GM19328 (cell line): ENCODE measurements around the gene NRL.

Experiments used
- ATAC-seq: cut with Tn5 transposase; IDR thresholded peaks from one replicate; pipeline ENCODE4 v1.9.1; 2021; ENCODE audit warnings: mild to moderate bottlenecking, moderate library complexity; ENCODE audit not compliant: unreplicated experiment

Gene NRL

GRCh38 chr14:24068711-24069410 lies 45.9 kb downstream of the NRL start:
- ATAC-seq, result no peak

DNA sequence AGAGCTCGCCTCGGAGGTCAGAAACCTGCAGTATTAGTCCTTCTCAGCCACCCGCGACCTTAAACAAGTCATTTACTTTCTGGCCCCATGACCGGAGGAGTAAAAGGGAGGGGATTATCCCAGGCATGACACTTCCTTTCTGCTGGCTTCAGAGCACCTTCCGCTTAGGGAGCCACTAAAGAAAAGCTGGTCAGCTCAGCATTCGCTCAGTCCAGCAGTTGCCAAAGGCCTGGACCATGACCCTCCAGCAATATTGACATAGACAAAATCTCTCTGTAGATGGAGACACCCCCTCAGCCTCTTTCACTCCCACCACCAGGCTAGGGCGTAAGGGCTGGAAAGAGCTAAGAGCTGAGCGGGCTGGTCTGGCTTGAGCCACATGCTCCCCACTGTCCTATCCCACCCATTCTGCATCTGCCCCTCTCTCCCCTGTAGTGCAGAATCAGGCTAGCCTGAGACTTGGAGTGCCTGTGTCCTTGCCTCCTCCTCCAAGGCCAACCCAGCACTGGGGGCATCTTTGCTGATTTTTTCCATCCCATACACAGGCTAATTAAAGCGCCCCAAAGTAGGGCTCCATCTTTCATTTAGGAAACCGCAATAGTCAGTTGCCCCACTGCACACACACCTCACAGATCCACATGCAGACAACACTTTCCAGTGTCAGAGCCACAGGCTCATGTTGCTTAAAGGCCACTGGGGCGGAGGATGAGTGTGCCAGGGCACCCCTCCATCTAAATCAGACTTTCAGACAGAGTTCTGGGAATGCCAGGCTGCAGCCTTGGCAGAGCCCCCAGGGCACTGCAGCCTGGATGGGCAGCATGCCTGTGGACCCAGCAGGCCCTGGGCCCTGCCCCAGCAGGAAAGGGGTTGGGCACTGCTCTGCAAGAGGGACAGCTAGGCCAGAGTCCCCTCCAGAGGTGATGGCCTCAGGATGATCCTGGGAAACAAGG lies 47.3 kb downstream of the NRL start:
- no peak for ATAC-seq

DNA sequence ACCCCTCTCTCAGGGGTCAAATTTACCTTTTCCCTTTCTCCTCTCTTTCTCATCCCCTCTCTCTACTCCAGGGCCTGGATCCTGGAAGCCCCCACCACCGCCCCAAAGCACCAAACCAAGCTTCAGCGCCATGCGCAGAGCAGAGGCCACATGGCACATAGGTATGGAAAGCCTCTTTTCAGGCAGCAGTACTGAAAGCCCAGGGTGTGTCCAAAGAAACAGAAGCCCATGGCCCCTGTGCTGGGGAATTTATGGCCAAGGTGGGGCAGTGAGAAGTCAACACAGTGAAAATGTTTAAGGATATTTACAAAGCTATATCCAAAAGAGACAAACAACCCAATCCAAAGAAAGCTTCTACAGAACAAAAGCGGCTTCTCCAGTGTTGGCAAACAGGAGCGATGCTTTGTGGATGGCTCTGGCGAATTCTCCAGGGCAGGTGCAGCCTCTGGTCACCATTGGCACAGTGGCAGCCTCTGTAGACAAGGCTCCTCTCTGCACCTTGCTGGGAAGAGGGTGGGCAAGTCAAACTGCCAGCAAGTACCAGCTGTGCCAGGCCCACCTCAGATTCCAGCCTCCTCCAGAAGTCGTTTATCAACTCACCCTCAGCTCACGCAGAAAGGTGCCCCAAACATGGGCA lies 48.1 kb downstream of the NRL start:
- ATAC-seq, result no peak

- no peak for ATAC-seq
Observed at GRCh38 chr14:24065408-24065807, 49.3 kb downstream of the NRL start.

- no peak for ATAC-seq
Observed at GRCh38 chr14:24064856-24065255, 49.9 kb downstream of the NRL start.

GRCh38 chr14:24064091-24064795 lies 50.5 kb downstream of the NRL start:
- ATAC-seq, result no peak

DNA sequence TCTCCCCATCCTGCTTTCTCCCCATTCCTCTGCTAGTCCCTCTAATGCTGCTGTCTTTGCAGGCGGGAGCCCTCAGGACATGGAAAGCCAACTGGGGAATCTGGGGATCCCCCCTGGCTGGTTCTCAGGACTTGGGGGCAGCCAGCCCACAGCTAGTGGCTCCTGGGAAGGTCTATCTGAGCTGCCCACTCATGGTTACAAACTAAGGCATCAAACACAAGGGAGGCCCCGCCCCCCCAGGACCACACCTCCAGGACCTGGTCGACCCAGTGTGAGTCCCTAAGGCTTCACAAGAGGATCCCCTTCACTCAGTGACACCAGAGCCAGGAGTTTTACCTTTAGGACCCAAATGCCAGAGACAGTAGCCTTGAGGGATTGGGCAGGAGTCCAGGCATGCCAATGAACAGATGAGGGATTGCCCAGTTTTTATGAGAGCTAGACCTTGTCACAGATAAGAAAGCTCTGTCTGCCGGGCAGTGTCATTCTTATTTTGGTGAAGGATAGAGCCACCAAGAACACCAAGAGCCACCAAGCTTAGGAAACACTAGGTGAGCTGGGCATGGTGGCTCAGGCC lies 51.4 kb downstream of the NRL start:
- no peak for ATAC-seq

DNA sequence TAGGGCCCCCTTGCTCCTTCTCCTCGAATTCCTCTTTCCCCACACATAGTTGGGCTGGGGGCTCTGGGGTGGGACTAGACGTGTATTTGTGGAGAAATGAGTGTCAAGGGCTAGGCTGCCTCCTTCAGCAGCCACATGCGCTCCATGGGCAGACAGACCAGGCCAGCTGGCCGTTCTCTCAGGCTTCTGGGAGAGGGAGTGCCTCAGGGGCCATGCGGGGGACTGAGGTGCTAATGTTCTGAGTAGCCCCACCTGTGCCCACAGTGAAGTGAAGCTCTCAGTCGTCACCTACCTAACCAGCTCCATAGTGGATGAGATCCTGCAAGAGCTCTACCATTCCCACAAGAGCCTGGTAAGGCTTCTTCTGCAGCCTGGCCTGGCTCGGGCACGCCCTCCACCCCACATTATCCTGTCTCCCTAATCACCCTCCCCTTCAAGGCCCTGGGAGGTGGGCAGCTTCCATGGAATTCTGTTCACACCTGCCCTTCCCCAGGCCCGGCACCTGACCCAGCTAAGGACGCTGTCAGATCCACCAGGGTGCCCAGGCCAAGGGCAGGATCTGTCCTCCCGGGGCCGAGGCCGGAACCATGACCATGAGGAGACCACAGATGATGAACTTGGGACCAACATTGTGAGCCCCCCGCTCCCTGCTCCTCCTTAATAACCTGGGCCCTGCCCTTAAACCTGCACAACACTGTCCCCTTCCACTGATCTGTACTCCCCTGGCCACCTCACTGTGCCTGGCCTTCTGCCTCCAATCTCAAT lies 52.4 kb downstream of the NRL start:
- no peak for ATAC-seq

GRCh38 chr14:24060984-24061913 lies 53.5 kb downstream of the NRL start:
- ATAC-seq, result no peak

GRCh38 chr14:24060443-24060842 lies 54.3 kb downstream of the NRL start:
- ATAC-seq, result no peak

GRCh38 chr14:24059841-24060388 lies 54.8 kb downstream of the NRL start:
- ATAC-seq, result no peak

- no peak for ATAC-seq
Observed at GRCh38 chr14:24058951-24059475, 55.7 kb downstream of the NRL start.

- ATAC-seq, result no peak
Observed at GRCh38 chr14:24058260-24058950, 56.3 kb downstream of the NRL start.

GRCh38 chr14:24057867-24058259 lies 56.9 kb downstream of the NRL start:
- no peak for ATAC-seq

DNA sequence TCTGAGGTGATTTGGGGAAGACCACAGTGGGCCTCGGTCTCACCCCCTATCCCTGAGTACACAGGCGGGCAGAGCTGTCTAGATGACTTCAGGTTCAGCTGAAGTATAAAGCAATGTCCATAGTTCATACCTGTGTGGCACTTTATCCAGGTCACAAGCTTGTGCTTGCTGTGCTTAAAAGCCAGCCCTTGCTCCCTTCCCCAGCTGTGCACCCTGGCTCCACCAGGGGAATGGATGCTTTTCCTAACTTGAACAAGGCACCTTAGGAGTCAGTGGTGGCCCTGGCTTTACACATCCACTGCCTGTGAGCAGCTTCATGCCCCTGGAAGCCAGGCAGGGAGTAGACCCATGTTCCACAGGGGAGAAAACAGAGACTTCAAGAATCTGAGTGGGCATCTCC lies 57.5 kb downstream of the NRL start:
- no peak for ATAC-seq

- no peak for ATAC-seq
Observed at GRCh38 chr14:24056800-24057184, 58.0 kb downstream of the NRL start.

DNA sequence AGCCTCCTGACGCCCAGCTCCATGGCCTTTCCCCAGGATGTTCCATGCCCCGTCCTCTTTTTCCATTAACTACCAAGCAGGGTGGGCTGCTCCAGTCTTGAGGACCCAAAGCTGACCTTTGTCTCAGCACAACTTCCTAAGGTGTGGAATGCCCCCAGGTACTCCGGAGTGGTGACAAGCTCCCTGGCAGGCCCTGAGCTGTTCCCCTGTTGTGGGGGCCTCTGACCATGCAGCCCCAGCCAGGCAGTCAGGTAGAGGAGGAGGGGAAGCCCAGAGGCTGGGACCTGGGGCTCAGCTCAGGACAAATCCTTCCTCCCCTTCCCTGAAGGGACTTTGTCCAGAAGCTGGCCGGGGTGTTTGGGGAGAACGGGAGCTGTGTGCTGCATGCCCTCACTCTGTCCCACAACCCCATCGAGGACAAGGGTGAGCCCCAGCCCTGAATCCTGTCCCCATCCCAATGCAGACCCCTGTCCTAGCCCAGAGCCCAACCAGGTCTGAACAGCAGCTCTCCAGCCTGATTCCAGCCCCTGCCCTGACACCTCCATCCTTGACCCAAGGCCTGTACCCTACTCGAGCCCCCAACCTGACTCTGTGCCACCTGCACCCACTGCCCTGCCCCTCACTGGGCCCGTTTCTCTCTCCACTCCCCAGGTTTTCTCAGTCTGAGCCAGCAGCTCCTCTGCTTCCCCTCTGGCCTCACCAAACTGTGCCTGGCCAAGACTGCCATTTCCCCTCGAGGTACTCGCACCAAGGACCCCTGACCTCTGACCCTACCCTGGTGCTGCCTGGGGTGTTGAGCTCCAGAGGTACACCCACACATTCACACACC lies 58.6 kb downstream of the NRL start:
- ATAC-seq, result no peak
